Measurements from ENCODE around the gene ALDOB. TPM values are rescaled to one million over a fixed set of nuclear protein-coding genes. Genes with fewer than 3 reads are reported as not detected.

ALDOB gene
- total and polyA plus RNA-seq, 2 of the 8 experiments (the other 6 are each of a cell fraction or from before 2014, with no cell fraction given): not detected

DNA sequence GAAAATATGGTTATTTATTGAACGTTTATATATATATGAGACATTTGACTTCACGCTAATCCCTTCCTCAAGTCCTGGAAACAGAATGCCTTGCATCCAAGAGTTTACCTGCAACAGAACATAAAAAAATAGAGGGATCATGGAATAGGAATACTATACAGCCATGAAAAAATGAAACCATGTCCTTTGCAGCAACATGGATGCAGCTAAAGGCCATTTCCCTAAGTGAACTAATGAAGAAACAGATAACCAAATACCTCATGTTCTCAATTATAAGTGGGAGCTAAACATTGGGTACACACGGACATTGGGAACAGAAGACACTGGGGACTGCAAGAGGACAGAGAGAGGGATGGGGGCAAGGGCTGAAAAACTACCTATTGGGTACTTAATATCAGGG is 63.8 kb downstream of the ALDOB start:
- Histone ChIP-seq H3K4me2 (ENCODE audit: insufficient read depth in 1 of 2, low read depth in 2 of 2, low read length in 2 of 2) (no peak overlapping the region), H3K36me3 (ENCODE audit: control insufficient read depth in 2 of 4, insufficient read depth in 4 of 4, low read length in 3 of 4) (no peaks in the 10 kb centered on the region), H3K4me3 (ENCODE audit: extremely low read depth in 1 of 4, insufficient read depth in 2 of 4, low read depth in 3 of 4, low read length in 4 of 4) (no peak overlapping the region), H3K9ac (replicated peaks in 1 of 4; ENCODE audit: extremely low read depth in 1 of 4, low read depth in 3 of 4, low read length in 3 of 4) (no peak overlapping the region), H3K4ac (replicated peaks; ENCODE audit: insufficient read length, low read depth, low read length) (no peak overlapping the region), H2BK15ac (ENCODE audit: low read length) (no peak overlapping the region), H2BK12ac (ENCODE audit: low read depth, low read length) (no peak overlapping the region), H3K27ac (ENCODE audit: low read depth, low read length) (no peak overlapping the region), H3K14ac (ENCODE audit: insufficient read length) (no peak overlapping the region), H3K56ac (replicated peaks; ENCODE audit: insufficient read length, low read depth, low read length) (no peak overlapping the region), H4K8ac (ENCODE audit: extremely low read depth, insufficient read depth, low read length) (no peak overlapping the region), H2BK20ac (ENCODE audit: low read length) (no peak overlapping the region), H3K79me1 (ENCODE audit: low read depth, low read length) (no peaks in the 10 kb centered on the region), H4K5ac (ENCODE audit: insufficient read length, low read depth, low read length) (no peak overlapping the region), H3K9me3 (ENCODE audit: insufficient read depth in 2 of 2, low read depth in 1 of 2, low read length in 1 of 2) (no peaks in the 10 kb centered on the region), H4K91ac (replicated peaks; ENCODE audit: insufficient read length, low read length) (no peak overlapping the region), H3K4me1 (replicated peaks in 1 of 4; ENCODE audit: control insufficient read depth in 3 of 4, insufficient read depth in 4 of 4, low read length in 3 of 4) (no peaks in the 10 kb centered on the region; a peak in 1 of 7 replicates), H3K23ac (ENCODE audit: insufficient read length) (no peak overlapping the region), H2AFZ (ENCODE audit: low read length) (no peak overlapping the region), H2AK5ac (ENCODE audit: low read depth, low read length) (no peak overlapping the region), H3K23me2 (ENCODE audit: low read depth, low read length) (no peaks in the 10 kb centered on the region), H3K27me3 (replicated peaks in 1 of 4; ENCODE audit: control insufficient read depth in 3 of 4, extremely low read depth in 1 of 4, insufficient read depth in 3 of 4, low read length in 3 of 4) (no peaks in the 10 kb centered on the region), H2BK120ac (replicated peaks; ENCODE audit: low read depth, low read length) (no peak overlapping the region), H3K18ac (ENCODE audit: extremely low read depth, low read length) (no peak overlapping the region), H2BK5ac (ENCODE audit: low read depth, low read length) (no peak overlapping the region), H4K20me1 (replicated peaks in 1 of 2; ENCODE audit: control insufficient read depth in 1 of 2, insufficient read depth in 2 of 2, low read length in 2 of 2) (no peaks in the 10 kb centered on the region), H3K79me2 (ENCODE audit: control insufficient read depth in 1 of 2, insufficient read depth in 2 of 2, low read length in 2 of 2) (no peaks in the 10 kb centered on the region)
- 58 to 100% methylated on average over 1 to 3 of the region's 3 CpGs for WGBS, 2 experiments (ENCODE audit: extremely low coverage in 1 of 2, insufficient coverage in 1 of 2, insufficient read length in 1 of 2, insufficient replicate concordance in 2 of 2, low coverage in 1 of 2, low lambda C conversion rate in 2 of 2, missing lambda C conversion rate in 1 of 2)
- DNase-seq (ENCODE audit: low read depth in 1 of 2, low spot score in 2 of 2) (no peak), FAIRE-seq (no peak)
- CTCF ChIA-PET (ENCODE audit: partially characterized antibody): interaction anchor here (0.7 to 1.1 kb wide), 2 partner anchors 13 to 252 kb away, joined by 3 to 4 read pairs; partner anchors contain the start of gene BAAT
- POLR2A ChIA-PET (ENCODE audit: partially characterized antibody): no interaction called here
- TF ChIP-seq POU5F1 (IDR thresholded peaks at IDR 0.05; ENCODE audit: low read depth, low read length): no peak
- TF ChIP-seq EZH2 (IDR thresholded peaks at IDR 0.05; ENCODE audit: low read depth, low read length, severe bottlenecking): no peak
- no peak for TF ChIP-seq SUZ12 (IDR thresholded peaks at IDR 0.05; ENCODE audit: low read length)
- TF ChIP-seq CTBP2 (IDR thresholded peaks at IDR 0.05; ENCODE audit: borderline replicate concordance, insufficient read depth, insufficient read length, low read length): no peak
- no peak for TF ChIP-seq CBX5 (IDR thresholded peaks at IDR 0.05; ENCODE audit: low read depth, low read length)
- TF ChIP-seq NANOG (IDR thresholded peaks at IDR 0.05; ENCODE audit: insufficient read depth, low read depth, low read length, poor library complexity, severe bottlenecking): no peak
- TF ChIP-seq CEBPB (IDR thresholded peaks at IDR 0.05; ENCODE audit: low read depth, low read length): no peak
- TF ChIP-seq POLR2A (IDR thresholded peaks at IDR 0.05; ENCODE audit: control extremely low read depth in 1 of 2, low read depth in 2 of 2, low read length in 2 of 2): no peak
- no peak for TF ChIP-seq BCL11A (IDR thresholded peaks at IDR 0.05; ENCODE audit: low read depth in 2 of 2, low read length in 2 of 2)
- TF ChIP-seq SRF (IDR thresholded peaks at IDR 0.05; ENCODE audit: low read depth, low read length): no peak
